Tibial nerve (tissue), 4 donors: ENCODE results near the gene TMCO4. TPM values are rescaled to one million over a fixed set of nuclear protein-coding genes. Genes with fewer than 3 reads are reported as not detected.

ENCODE experiments used
- DNase-seq, 2 donors: peaks; one replicate each; pipeline ENCODE4 v3.0.0-alpha.2; 2019; ENCODE audit warnings: low spot score in 2 of 2
- H3K27ac ChIP-seq, 4 donors: fragments of 200-600 bp; sonication (generic) in 3 of 4; one replicate each; pipeline ENCODE4 v1.5.1; 2017 to 2019; ENCODE audit warnings: mild to moderate bottlenecking in 1 of 4
- H3K27me3 ChIP-seq, 2 donors: fragments of 200-600 bp; sonication (generic) in 1 of 2; one replicate each; pipeline versions ENCODE4 v1.5.1 to v1.6.0; 2017 to 2019
- H3K36me3 ChIP-seq, 3 donors: fragments of 200-600 bp; sonication (generic); one replicate each; pipeline ENCODE4 v1.5.1; 2018 to 2019
- H3K4me1 ChIP-seq, 4 donors: fragments of 200-600 bp; sonication (generic) in 3 of 4; one replicate each; pipeline ENCODE4 v1.5.1; 2017 to 2019
- H3K4me3 ChIP-seq, 4 donors: fragments of 200-600 bp; sonication (generic) in 3 of 4; one replicate each; pipeline ENCODE4 v1.5.1; 2017 to 2019; ENCODE audit warnings: mild to moderate bottlenecking in 1 of 4, moderate library complexity in 1 of 4
- H3K9me3 ChIP-seq, 4 donors: fragments of 200-600 bp; sonication (generic) in 3 of 4; one replicate each; pipeline ENCODE4 v1.5.1; 2017 to 2019
- EP300 ChIP-seq, 2 donors: sonication (generic); formaldehyde crosslinking; IDR thresholded peaks; one replicate each; pipeline ENCODE4 v1.6.1; 2017; ENCODE audit warnings: antibody characterized with exemption in 2 of 2, mild to moderate bottlenecking in 1 of 2
- POLR2A ChIP-seq, 2 donors: fragments of 450-650 bp; IDR thresholded peaks; one replicate each; pipeline ENCODE4 v1.6.1; 2017; ENCODE audit warnings: antibody characterized with exemption in 2 of 2, mild to moderate bottlenecking in 2 of 2, moderate library complexity in 2 of 2
- WGBS, 2 donors: methylation state at CpG; one replicate each; pipeline ENCODE4 v1.1.5; 2018; 5-methylcytosine and 5-hydroxymethylcytosine counted together
- total RNA-seq, 4 donors: library from RNA; depleted of rRNA; stranded (reverse); fragments of >200 nt; gene quantifications; one replicate each; pipeline ENCODE4 v1.1.0, GENCODE V29; 2016
- TF ChIP-seq, protein P1 (sequence below), 5 experiments: fragments of 200-600 bp in 3 of 5; fragments of 450-650 bp in 2 of 5; sonication (generic) in 3 of 5; IDR thresholded peaks; one replicate each; pipeline ENCODE4 v1.5.1; 2016 to 2019; ENCODE audit warnings: antibody characterized with exemption in 5 of 5, mild to moderate bottlenecking in 3 of 5, moderate library complexity in 2 of 5

TMCO4 gene
- total RNA-seq, 4 donors from 2014 or later: 19.3 to 37.5 (median 29.3) TPM

DNA sequence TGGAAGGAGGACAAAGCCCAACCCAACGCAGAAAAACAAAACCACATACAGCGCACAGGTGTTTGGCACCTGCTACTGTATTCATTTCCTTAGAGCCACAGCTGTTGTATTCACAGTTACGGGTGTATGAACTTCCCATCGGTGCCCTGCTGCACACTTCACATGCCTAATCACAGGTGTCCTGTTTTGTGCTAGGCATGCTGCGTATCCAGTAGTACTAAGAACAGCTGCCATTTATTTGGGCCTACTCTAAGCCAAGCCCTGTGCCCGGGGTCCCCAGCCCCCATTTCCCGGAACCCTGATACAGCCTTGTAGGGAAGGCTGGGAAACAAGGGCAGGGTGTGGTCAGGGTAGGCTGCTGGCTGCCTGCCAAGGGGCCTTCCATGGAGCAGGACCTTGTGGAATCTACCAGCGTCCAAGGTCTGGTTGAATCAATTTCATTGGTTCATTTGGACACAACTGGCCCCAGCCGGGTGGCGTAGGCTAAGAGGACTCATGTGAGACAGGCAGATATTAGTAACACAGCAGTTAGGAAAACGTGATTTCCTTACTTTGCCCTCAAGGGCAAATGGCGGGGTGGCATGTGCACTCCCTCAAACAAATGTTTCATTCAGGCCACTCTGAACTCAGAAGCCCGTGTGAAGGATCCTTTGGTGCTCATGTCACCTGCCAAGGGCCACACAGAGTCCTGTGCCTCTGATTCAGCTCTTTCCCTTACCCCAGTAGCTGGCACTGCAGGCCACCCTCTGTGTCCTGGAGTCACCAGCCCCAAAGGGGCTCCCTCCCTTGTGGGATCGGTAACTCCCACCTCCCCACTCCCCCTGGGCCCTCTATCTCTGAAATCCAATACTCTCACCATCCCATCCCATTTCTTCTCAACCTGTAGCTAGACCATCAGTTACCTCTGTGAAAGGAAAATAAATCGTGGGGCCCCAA, 16.4 kb upstream of the TMCO4 start:
- Histone ChIP-seq H3K27me3 (no peaks in the 10 kb centered on the region), H3K9me3 (no peaks in the 10 kb centered on the region), H3K4me1 (no peaks in the 10 kb centered on the region), H3K36me3 (no peaks in the 10 kb centered on the region), H3K4me3 (no peak overlapping the region), H3K27ac (peak overlapping the region in 1 of 4 donors; percentile 26)
- 67 to 68% methylated on average over 15 of the region's 15 CpGs for WGBS, 2 donors
- TF ChIP-seq POLR2A (IDR thresholded peaks at IDR 0.05) (no peak), EP300 (IDR thresholded peaks at IDR 0.05) (no peak)
- TF ChIP-seq, protein P1, sequence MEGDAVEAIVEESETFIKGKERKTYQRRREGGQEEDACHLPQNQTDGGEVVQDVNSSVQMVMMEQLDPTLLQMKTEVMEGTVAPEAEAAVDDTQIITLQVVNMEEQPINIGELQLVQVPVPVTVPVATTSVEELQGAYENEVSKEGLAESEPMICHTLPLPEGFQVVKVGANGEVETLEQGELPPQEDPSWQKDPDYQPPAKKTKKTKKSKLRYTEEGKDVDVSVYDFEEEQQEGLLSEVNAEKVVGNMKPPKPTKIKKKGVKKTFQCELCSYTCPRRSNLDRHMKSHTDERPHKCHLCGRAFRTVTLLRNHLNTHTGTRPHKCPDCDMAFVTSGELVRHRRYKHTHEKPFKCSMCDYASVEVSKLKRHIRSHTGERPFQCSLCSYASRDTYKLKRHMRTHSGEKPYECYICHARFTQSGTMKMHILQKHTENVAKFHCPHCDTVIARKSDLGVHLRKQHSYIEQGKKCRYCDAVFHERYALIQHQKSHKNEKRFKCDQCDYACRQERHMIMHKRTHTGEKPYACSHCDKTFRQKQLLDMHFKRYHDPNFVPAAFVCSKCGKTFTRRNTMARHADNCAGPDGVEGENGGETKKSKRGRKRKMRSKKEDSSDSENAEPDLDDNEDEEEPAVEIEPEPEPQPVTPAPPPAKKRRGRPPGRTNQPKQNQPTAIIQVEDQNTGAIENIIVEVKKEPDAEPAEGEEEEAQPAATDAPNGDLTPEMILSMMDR (IDR thresholded peaks at IDR 0.05): no peak
- no peak for DNase-seq

DNA sequence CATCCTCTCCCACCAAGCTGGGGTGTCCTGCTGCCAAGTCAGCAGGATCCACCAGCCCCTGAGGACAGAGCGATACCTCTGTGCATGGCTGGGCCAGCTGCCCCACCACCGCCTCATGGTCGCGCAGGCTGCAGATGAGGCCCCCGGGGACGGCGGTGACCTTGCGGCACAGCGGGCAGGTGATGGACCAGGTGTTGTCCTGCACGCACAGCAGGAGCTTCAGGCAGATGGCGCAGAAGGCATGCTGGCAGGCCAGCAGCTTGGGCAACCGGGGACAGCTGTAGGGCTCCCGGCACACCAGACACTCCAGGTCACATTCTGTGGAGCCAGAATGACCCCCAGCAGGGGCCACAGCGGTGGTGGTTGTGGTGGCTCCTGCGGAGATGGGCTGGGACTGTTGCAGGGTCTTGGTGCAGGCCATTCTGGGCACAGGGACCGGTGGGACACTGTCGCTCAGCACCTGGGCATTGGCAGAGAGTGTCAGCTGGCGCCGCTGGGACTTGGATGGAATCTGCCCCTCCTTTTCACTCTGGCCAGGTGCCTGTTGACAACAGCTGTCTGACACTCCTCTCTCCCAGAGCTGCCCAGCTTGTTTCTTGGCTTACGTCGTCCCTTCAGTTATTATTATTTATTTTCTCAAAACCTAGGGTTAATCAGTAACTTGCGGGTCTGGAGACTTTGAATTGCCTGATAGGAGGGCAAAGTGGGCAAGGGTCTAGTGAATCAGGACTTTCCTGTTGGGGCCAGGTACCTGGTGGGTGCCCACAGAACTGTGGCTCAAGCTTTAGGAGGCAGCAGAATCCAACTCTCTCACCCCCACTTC, 15.2 kb upstream of the TMCO4 start, which contains the start of gene RNF186:
Gene RNF186 (minus strand): TSS at position 603 of the 823 bp plus-strand sequence. CDS start 182 bp downstream, at position 421.
- no peak for DNase-seq
- no peak for TF ChIP-seq EP300 (IDR thresholded peaks at IDR 0.05)
- TF ChIP-seq POLR2A (IDR thresholded peaks at IDR 0.05): no peak
- TF ChIP-seq, protein P1 (IDR thresholded peaks at IDR 0.05): no peak
- Histone ChIP-seq H3K9me3 (no peaks in the 10 kb centered on the region), H3K27me3 (no peaks in the 10 kb centered on the region), H3K4me3 (no peak within 1 kb of the TSS), H3K4me1 (no peaks in the 10 kb centered on the region), H3K27ac (peak within 1 kb of the TSS in 1 of 4 donors; percentile 56), H3K36me3 (no peaks in the 10 kb centered on the region)
- 83 to 93% methylated on average over 11 to 16 of the region's 22 CpGs for WGBS, 2 donors

DNA sequence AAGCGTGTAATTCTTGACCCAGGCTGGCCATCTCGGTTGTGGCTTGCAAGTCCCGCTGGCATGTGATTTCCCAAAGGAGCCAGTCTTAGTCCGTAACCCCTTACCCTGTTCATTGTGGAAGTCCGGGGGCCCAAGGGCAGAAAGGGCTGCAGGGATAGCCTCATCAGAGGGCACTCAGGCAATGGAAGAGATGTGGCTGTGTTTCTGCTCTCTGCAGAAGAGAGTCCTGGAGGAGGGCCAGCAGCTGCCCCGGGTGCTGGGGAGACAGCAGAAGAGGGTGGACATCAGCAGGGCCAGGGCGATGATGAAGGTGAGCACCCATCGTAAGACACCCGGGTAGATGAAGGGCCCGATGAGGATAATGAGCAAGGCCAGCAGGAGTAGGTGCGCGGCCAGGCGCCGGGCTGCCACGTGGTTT, 14.5 kb upstream of the TMCO4 start:
- Histone ChIP-seq H3K9me3 (no peaks in the 10 kb centered on the region), H3K27ac (peak overlapping the region in 1 of 4 donors; percentile 56), H3K27me3 (no peaks in the 10 kb centered on the region), H3K4me1 (no peaks in the 10 kb centered on the region), H3K4me3 (no peak overlapping the region), H3K36me3 (no peaks in the 10 kb centered on the region)
- TF ChIP-seq, protein P1 (IDR thresholded peaks at IDR 0.05): no peak
- no peak for TF ChIP-seq EP300 (IDR thresholded peaks at IDR 0.05)
- no peak for TF ChIP-seq POLR2A (IDR thresholded peaks at IDR 0.05)
- 78 to 80% methylated on average over 15 of the region's 15 CpGs for WGBS, 2 donors
- no peak for DNase-seq

DNA sequence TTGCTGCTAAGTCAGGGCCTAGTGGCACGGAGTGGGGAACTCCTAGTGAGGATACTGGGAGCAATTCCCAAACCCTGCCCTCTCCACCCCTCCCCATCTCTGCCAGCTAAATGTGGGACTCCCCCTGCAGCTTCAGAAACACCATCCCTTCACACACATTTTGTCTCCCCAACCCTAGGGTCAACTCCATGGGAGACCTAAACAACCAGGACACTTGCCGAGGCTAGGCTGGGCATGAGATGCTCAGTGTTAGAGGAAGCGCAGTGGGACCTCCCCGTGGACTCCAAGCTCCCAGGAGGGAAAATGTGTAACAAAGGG, 13.9 kb upstream of the TMCO4 start:
- Histone ChIP-seq H3K9me3 (no peaks in the 10 kb centered on the region), H3K4me1 (no peaks in the 10 kb centered on the region), H3K27ac (no peak overlapping the region), H3K4me3 (no peak overlapping the region), H3K36me3 (no peaks in the 10 kb centered on the region), H3K27me3 (no peaks in the 10 kb centered on the region)
- DNase-seq: no peak
- WGBS, 2 donors: 77 to 85% methylated on average over 4 of the region's 4 CpGs
- no peak for TF ChIP-seq EP300 (IDR thresholded peaks at IDR 0.05)
- no peak for TF ChIP-seq POLR2A (IDR thresholded peaks at IDR 0.05)
- TF ChIP-seq, protein P1 (IDR thresholded peaks at IDR 0.05): no peak
